RWPE2 (cell line): Measurements from ENCODE around the gene HLA-DMB.
A peak's percentile ranks its signal among the peaks of the same experiment; 100 is the strongest.

Experiments used
- ATAC-seq: fragments of 200-7000 bp; cut with Tn5 transposase; 3 replicates; pipeline ENCODE4 v1.9.1; 2021; ENCODE audit warnings: low read depth
- DNase-seq: peaks from one replicate; pipeline ENCODE4 v3.0.0-alpha.2; 2020; ENCODE audit warnings: low spot score
- H3K27ac ChIP-seq: fragments of 450-650 bp; 2 replicates; pipeline ENCODE4 v1.5.1; 2017; ENCODE audit warnings: mild to moderate bottlenecking; ENCODE audit not compliant: poor library complexity, severe bottlenecking
- H3K27me3 ChIP-seq: fragments of 250-450 bp; sonication (Bioruptor Pico); 2 replicates; pipeline ENCODE4 v1.5.1; 2021; ENCODE audit warnings: mild to moderate bottlenecking, moderate library complexity; ENCODE audit not compliant: insufficient read depth, poor library complexity, severe bottlenecking
- H3K36me3 ChIP-seq: fragments of 250-450 bp; sonication (Bioruptor Pico); 2 replicates; pipeline ENCODE4 v1.5.1; 2020; ENCODE audit warnings: low read depth, mild to moderate bottlenecking, moderate library complexity
- H3K4me1 ChIP-seq: fragments of 250-450 bp; sonication (Bioruptor Pico); 2 replicates; pipeline ENCODE4 v1.5.1; 2021; ENCODE audit warnings: mild to moderate bottlenecking, moderate library complexity; ENCODE audit not compliant: insufficient read depth, poor library complexity, severe bottlenecking
- H3K4me3 ChIP-seq: fragments of 250-450 bp; sonication (Bioruptor Pico); 2 replicates; pipeline ENCODE4 v1.5.1; 2021; ENCODE audit warnings: mild to moderate bottlenecking, moderate library complexity; ENCODE audit not compliant: severe bottlenecking
- H3K9me3 ChIP-seq: fragments of 250-450 bp; sonication (Bioruptor Pico); 2 replicates; pipeline ENCODE4 v1.5.1; 2021; ENCODE audit warnings: mild to moderate bottlenecking, moderate library complexity; ENCODE audit not compliant: severe bottlenecking
- TF ChIP-seq, protein P1 (sequence below): fragments of 450-650 bp; IDR thresholded peaks from one replicate; pipeline ENCODE4 v1.5.1; 2017; ENCODE audit warnings: mild to moderate bottlenecking, moderate library complexity; ENCODE audit not compliant: poor library complexity, severe bottlenecking

Gene HLA-DMB

DNA sequence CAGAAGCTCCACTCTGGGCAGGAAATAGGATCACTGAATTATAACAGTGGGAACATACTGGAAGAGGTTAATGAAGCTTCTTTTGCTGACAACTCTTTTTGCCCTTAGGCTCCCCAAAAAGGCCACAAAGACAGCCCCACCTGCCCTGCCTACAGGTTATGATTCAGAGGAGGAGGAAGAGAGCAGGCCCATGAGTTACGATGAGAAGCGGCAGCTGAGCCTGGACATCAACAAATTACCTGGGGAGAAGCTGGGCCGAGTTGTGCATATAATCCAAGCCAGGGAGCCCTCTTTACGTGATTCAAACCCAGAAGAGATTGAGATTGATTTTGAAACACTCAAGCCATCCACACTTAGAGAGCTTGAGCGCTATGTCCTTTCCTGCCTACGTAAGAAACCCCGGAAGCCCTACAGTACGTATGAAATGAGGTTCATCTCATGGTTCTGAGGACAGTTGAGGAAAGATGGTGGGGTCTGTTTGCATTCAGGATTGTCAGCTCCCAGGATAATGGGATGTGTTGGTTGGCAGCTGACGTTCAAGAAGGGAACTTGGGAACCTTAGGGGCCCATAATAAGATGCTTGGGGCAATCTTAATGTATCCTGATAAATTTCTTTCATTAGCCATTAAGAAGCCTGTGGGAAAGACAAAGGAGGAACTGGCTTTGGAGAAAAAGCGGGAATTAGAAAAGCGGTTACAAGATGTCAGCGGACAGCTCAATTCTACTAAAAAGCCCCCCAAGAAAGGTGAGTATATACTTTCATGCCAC is 39.1 kb upstream of the HLA-DMB start:
- no peaks in the 10 kb centered on the region for H3K4me1 ChIP-seq
- peaks cover 68% of the 10 kb centered on the region for H3K36me3 ChIP-seq
- no peak overlapping the region for H3K4me3 ChIP-seq
- H3K27ac ChIP-seq: no peak overlapping the region
- ATAC-seq: no peak
- no peaks in the 10 kb centered on the region for H3K27me3 ChIP-seq
- TF ChIP-seq, protein P1, sequence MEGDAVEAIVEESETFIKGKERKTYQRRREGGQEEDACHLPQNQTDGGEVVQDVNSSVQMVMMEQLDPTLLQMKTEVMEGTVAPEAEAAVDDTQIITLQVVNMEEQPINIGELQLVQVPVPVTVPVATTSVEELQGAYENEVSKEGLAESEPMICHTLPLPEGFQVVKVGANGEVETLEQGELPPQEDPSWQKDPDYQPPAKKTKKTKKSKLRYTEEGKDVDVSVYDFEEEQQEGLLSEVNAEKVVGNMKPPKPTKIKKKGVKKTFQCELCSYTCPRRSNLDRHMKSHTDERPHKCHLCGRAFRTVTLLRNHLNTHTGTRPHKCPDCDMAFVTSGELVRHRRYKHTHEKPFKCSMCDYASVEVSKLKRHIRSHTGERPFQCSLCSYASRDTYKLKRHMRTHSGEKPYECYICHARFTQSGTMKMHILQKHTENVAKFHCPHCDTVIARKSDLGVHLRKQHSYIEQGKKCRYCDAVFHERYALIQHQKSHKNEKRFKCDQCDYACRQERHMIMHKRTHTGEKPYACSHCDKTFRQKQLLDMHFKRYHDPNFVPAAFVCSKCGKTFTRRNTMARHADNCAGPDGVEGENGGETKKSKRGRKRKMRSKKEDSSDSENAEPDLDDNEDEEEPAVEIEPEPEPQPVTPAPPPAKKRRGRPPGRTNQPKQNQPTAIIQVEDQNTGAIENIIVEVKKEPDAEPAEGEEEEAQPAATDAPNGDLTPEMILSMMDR: no peak
- DNase-seq: no peak
- H3K9me3 ChIP-seq: no peaks in the 10 kb centered on the region

DNA sequence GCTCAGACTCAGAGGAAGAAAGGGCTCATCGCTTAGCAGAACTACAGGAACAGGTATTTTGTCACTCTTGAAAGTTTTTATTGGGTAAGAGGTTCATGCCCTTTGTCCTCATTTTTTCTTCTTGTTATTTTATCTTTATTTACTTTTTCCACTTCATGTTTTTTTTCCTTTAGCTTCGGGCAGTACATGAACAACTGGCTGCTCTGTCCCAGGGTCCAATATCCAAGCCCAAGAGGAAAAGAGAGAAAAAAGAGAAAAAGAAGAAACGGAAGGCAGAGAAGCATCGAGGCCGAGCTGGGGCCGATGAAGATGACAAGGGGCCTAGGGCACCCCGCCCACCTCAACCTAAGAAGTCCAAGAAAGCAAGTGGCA is 37.1 kb upstream of the HLA-DMB start:
- Histone ChIP-seq H3K4me3 (no peak overlapping the region), H3K36me3 (peaks cover 88% of the 10 kb centered on the region), H3K27me3 (no peaks in the 10 kb centered on the region), H3K27ac (no peak overlapping the region), H3K9me3 (no peaks in the 10 kb centered on the region), H3K4me1 (no peaks in the 10 kb centered on the region)
- TF ChIP-seq, protein P1: no peak
- ATAC-seq (no peak), DNase-seq (no peak)

DNA sequence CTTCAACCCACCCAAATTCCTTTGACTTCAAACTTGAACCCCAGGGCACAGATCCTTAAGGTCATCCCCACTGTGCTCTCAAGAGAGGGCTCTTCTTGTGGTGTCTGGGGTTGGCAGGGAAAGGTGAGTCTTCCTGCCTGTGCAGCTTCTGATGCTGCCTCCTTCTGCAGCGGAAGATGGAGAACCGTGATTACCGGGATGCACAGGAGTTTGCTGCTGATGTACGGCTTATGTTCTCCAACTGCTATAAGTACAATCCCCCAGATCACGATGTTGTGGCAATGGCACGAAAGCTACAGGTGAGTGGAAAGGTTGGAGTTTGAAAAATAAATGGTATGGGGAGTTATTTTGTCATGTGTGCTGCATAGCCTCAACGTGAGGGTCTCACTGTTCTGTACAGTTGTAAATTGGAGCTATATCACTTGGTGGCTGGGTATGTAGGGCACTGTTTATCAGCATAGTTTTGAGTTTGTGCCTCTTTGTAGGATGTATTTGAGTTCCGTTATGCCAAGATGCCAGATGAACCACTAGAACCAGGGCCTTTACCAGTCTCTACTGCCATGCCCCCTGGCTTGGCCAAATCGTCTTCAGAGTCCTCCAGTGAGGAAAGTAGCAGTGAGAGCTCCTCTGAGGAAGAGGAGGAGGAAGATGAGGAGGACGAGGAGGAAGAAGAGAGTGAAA is 36.6 kb upstream of the HLA-DMB start:
- Histone ChIP-seq H3K9me3 (no peaks in the 10 kb centered on the region), H3K36me3 (peaks cover 93% of the 10 kb centered on the region), H3K4me3 (no peak overlapping the region), H3K27me3 (no peaks in the 10 kb centered on the region), H3K4me1 (no peaks in the 10 kb centered on the region), H3K27ac (peak overlapping the region; percentile 13)
- DNase-seq (no peak), ATAC-seq (no peak)
- TF ChIP-seq, protein P1: no peak

DNA sequence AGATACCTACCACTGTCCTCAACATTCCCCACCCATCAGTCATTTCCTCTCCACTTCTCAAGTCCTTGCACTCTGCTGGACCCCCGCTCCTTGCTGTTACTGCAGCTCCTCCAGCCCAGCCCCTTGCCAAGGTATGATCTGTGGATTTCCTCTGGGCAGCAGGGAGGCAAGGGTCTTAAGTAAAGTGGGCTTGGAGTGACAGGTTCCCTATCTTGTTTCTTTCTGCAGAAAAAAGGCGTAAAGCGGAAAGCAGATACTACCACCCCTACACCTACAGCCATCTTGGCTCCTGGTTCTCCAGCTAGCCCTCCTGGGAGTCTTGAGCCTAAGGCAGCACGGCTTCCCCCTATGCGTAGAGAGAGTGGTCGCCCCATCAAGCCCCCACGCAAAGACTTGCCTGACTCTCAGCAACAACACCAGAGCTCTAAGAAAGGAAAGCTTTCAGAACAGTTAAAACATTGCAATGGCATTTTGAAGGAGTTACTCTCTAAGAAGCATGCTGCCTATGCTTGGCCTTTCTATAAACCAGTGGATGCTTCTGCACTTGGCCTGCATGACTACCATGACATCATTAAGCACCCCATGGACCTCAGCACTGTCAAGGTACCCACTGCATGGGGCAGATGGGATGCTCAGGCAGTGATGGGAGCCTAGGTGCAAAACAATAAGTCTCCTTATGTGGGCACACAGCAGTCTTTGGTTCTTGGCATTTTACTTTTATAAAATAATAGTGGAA is 35.7 kb upstream of the HLA-DMB start:
- ATAC-seq (no peak), DNase-seq (no peak)
- Histone ChIP-seq H3K4me3 (no peak overlapping the region), H3K36me3 (peaks cover 95% of the 10 kb centered on the region), H3K27me3 (no peaks in the 10 kb centered on the region), H3K9me3 (no peaks in the 10 kb centered on the region), H3K27ac (peak overlapping the region; percentile 13), H3K4me1 (no peaks in the 10 kb centered on the region)
- TF ChIP-seq, protein P1: no peak
